ENCODE data around the gene BORCS5.
A peak's percentile ranks its signal among the peaks of the same experiment; 100 is the strongest.
"Not testable (repeated sequence)": the region's sequence is repeated elsewhere in the genome, so short reads cannot be mapped to it uniquely, and the experiment has no call there.

The BORCS5 gene

GRCh38 chr12:12356896-12357718 lies at the start of gene BORCS5:
Gene BORCS5 (plus strand): TSS chr12:12357078. CDS start chr12:12357452, 374 bp downstream.
- Mint-ChIP-seq H3K4me1 (ENCODE audit: low read depth) (peaks cover 38% of the 10 kb centered on the region), H3K9me3 (no peaks in the 10 kb centered on the region), H3K36me3 (ENCODE audit: low read depth) (peaks cover 7% of the 10 kb centered on the region), H3K27me3 (ENCODE audit: low read depth) (no peaks in the 10 kb centered on the region), H3K27ac (peak within 1 kb of the TSS; percentile 99), H3K4me3 (peak within 1 kb of the TSS; percentile 97)
- DNase-seq (ENCODE audit: low spot score) = peak; percentile 99

DNA sequence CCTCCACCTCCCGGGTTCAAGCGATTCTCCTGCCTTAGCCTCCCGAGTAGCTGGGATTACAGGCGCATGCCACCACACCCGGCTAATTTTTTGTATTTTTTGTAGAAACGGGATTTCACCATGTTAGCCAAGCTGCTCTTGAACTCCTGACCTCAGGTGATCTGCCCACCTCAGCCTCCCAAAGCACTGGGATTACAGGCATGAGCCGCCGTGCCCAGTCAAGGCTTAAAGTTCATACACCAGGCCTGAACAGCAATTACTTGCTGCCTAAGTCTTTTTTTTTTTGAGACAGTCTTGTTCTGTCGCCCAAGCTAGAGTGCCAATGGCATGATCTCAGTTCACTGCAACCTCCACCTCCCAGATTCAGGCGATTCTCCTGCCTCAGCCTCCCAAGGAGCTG lies 46.2 kb upstream of the BORCS5 start:
- not testable (repeated sequence) for H3K9me3 Mint-ChIP-seq; H3K4me3 Mint-ChIP-seq; H3K27ac Mint-ChIP-seq; H3K27me3 Mint-ChIP-seq (ENCODE audit: low read depth); DNase-seq (ENCODE audit: low spot score); H3K4me1 Mint-ChIP-seq (ENCODE audit: low read depth); H3K36me3 Mint-ChIP-seq (ENCODE audit: low read depth)

DNA sequence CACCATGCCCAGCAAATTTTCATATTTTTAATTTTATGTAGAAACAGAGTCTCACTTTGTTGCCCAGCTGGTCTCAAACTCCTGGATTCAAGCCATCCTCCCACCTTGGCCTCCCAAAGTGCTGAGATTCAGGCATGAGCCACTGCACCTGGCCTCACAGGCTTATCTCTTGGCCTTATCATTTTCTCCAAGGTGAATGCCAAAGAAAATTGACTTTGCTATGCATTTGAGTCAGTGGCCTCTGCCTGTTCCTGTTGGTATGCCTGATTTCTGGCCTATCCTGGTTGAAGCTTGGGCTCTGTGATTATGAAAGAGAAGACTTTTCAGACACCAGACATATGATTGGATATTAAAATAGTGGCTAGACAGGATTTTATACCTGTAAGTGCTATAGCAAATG lies 41.0 kb upstream of the BORCS5 start:
- H3K36me3 Mint-ChIP-seq (ENCODE audit: low read depth) = no peaks in the 10 kb centered on the region
- no peaks in the 10 kb centered on the region for H3K9me3 Mint-ChIP-seq
- H3K4me1 Mint-ChIP-seq (ENCODE audit: low read depth) = no peaks in the 10 kb centered on the region
- no peak overlapping the region for H3K27ac Mint-ChIP-seq
- no peak for DNase-seq (ENCODE audit: low spot score)
- H3K4me3 Mint-ChIP-seq = no peak overlapping the region
- peaks cover 4% of the 10 kb centered on the region for H3K27me3 Mint-ChIP-seq (ENCODE audit: low read depth)

DNA sequence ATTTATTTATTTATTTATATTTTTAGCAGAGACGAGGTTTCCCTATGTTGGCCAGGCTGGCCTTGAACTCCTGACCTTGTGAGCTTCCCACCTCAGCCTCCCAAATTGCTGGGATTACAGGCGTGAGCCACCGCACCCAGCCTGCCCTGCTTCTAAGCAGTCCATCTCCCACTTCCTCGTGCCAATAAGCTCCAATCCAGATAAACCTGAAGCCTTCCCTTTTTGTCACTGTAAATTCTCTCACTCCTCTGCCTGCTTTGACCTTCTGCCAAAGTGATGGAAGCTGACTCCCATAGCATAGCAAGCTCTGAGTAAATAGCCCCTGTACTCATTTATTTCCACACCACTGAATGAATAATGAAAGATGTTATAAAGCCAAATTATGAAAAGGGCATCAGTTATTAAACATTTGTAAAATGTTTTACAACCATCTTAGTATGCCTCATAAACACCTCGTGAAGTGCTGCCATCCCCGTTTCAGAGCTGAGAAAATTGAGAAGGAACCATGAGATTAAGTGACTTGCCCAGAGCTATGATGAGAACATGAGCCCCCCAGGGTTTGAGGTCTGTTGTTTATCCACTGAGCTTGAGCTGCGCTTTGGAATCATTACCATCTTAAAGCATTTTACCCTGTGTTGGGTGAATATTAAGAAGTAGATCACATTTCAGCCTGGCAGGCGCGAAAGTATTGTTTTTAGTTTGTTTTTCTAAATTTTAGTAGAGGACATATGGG lies 37.3 kb upstream of the BORCS5 start:
- no peak for DNase-seq (ENCODE audit: low spot score)

GRCh38 chr12:12323118-12323517 lies 33.8 kb upstream of the BORCS5 start:
- Mint-ChIP-seq H3K4me1 (ENCODE audit: low read depth) (peaks cover 4% of the 10 kb centered on the region), H3K36me3 (ENCODE audit: low read depth) (no peaks in the 10 kb centered on the region), H3K9me3 (no peaks in the 10 kb centered on the region), H3K4me3 (no peak overlapping the region), H3K27ac (no peak overlapping the region), H3K27me3 (ENCODE audit: low read depth) (peaks cover 8% of the 10 kb centered on the region)
- no peak for DNase-seq (ENCODE audit: low spot score)

More for the DNA sequence above, 37.3 kb upstream of the BORCS5 start:
- H3K27me3 Mint-ChIP-seq (ENCODE audit: low read depth) = peaks cover 8% of the 10 kb centered on the region
- H3K27ac Mint-ChIP-seq = no peak overlapping the region
- H3K36me3 Mint-ChIP-seq (ENCODE audit: low read depth) = no peaks in the 10 kb centered on the region
- no peaks in the 10 kb centered on the region for H3K9me3 Mint-ChIP-seq
- H3K4me1 Mint-ChIP-seq (ENCODE audit: low read depth) = no peaks in the 10 kb centered on the region
- no peak overlapping the region for H3K4me3 Mint-ChIP-seq

GRCh38 chr12:12323591-12323990 lies 33.3 kb upstream of the BORCS5 start:
- no peak overlapping the region for H3K27ac Mint-ChIP-seq
- DNase-seq (ENCODE audit: low spot score) = no peak
- peaks cover 8% of the 10 kb centered on the region for H3K27me3 Mint-ChIP-seq (ENCODE audit: low read depth)
- H3K4me1 Mint-ChIP-seq (ENCODE audit: low read depth) = peaks cover 4% of the 10 kb centered on the region
- H3K4me3 Mint-ChIP-seq = no peak overlapping the region
- no peaks in the 10 kb centered on the region for H3K9me3 Mint-ChIP-seq
- H3K36me3 Mint-ChIP-seq (ENCODE audit: low read depth) = no peaks in the 10 kb centered on the region

DNA sequence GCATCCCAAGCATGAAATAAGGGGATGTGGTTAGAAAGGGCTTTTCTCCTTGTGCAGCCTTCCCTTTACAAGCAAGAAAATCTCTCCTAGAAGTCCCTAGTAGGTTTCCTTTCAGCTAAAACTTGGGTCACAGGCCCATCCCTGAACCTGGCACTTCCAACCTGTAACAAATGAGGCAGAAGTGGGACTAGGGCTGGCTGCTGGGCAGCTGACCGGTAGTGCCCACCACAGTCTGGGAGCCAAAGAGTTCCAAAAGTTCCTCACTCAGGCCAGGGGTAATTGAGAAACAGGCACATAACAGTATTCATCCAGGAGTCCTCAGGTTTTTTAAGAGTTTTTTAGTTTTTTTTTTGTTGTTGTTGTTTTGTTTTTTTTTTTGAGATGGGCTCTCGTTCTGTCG lies 30.6 kb upstream of the BORCS5 start:
- Mint-ChIP-seq H3K27me3 (ENCODE audit: low read depth) (peaks cover 9% of the 10 kb centered on the region), H3K4me1 (ENCODE audit: low read depth) (peaks cover 4% of the 10 kb centered on the region), H3K9me3 (no peaks in the 10 kb centered on the region), H3K4me3 (no peak overlapping the region), H3K27ac (no peak overlapping the region), H3K36me3 (ENCODE audit: low read depth) (no peaks in the 10 kb centered on the region)
- no peak for DNase-seq (ENCODE audit: low spot score)

GRCh38 chr12:12327802-12328201 lies 29.1 kb upstream of the BORCS5 start:
- DNase-seq (ENCODE audit: low spot score) = no peak
- H3K4me3 Mint-ChIP-seq = no peak overlapping the region

GRCh38 chr12:12331244-12331771 lies 25.6 kb upstream of the BORCS5 start:
- DNase-seq (ENCODE audit: low spot score) = no peak
- H3K9me3 Mint-ChIP-seq = no peaks in the 10 kb centered on the region
- no peaks in the 10 kb centered on the region for H3K36me3 Mint-ChIP-seq (ENCODE audit: low read depth)
- H3K27me3 Mint-ChIP-seq (ENCODE audit: low read depth) = peaks cover 8% of the 10 kb centered on the region
- no peak overlapping the region for H3K27ac Mint-ChIP-seq
- no peak overlapping the region for H3K4me3 Mint-ChIP-seq
- peaks cover 14% of the 10 kb centered on the region for H3K4me1 Mint-ChIP-seq (ENCODE audit: low read depth)

More at GRCh38 chr12:12327802-12328201, 29.1 kb upstream of the BORCS5 start:
- H3K9me3 Mint-ChIP-seq = no peaks in the 10 kb centered on the region
- H3K36me3 Mint-ChIP-seq (ENCODE audit: low read depth) = no peaks in the 10 kb centered on the region
- H3K4me1 Mint-ChIP-seq (ENCODE audit: low read depth) = peaks cover 4% of the 10 kb centered on the region
- H3K27ac Mint-ChIP-seq = no peak overlapping the region
- H3K27me3 Mint-ChIP-seq (ENCODE audit: low read depth) = peaks cover 13% of the 10 kb centered on the region

GRCh38 chr12:12331896-12332295 lies 25.0 kb upstream of the BORCS5 start:
- DNase-seq (ENCODE audit: low spot score) = no peak
- peaks cover 8% of the 10 kb centered on the region for H3K27me3 Mint-ChIP-seq (ENCODE audit: low read depth)
- H3K4me3 Mint-ChIP-seq = no peak overlapping the region
- no peaks in the 10 kb centered on the region for H3K9me3 Mint-ChIP-seq
- no peak overlapping the region for H3K27ac Mint-ChIP-seq
- H3K4me1 Mint-ChIP-seq (ENCODE audit: low read depth) = peaks cover 14% of the 10 kb centered on the region
- no peaks in the 10 kb centered on the region for H3K36me3 Mint-ChIP-seq (ENCODE audit: low read depth)

DNA sequence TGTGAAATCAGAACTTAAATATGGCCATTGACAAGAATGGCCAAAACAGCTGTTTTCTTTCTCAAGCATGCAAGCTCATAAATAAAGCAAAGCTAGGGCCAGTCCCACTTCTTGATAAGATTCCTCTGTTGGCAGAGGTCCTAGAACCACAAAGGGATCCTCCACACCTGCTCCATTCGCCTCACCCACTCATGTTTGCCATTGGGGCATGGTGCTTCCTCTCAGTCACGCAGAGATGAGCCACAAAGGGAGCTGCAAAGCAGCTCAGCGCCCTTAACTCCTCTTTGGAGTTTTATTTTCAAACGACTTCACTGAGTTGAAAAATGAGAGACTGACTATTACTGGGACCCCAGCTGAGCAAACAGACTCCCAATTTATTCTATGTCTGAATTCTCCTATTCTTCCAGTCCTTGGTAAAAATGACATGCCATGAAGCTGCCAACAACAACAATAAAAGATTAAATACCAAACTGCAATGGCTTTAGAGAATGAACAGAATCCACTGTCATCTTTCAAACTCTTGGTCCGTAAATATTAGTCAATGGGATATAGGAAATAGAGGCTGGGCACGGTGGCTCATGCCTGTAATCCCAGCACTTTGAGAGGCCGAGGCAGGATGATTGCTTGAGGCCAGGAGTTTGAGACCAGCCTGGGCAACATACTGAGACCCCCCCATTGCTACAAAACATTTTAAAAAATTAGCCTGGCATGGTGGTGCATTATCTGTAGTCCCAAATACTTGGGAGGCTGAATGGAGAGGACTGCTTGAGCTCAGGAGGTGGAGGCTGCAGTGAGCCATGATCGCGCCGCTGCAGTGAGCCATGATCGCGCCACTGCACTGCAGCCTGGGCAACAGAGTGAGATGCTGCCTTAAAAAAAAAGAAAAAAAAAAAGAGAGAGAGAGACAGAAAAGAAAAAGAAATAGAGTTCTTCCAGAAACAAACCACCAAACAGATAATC lies 23.2 kb upstream of the BORCS5 start:
- peak overlapping the region; percentile 45 for H3K27ac Mint-ChIP-seq
- H3K27me3 Mint-ChIP-seq (ENCODE audit: low read depth) = peaks cover 8% of the 10 kb centered on the region
- peaks cover 15% of the 10 kb centered on the region for H3K4me1 Mint-ChIP-seq (ENCODE audit: low read depth)
- no peaks in the 10 kb centered on the region for H3K36me3 Mint-ChIP-seq (ENCODE audit: low read depth)
- DNase-seq (ENCODE audit: low spot score) = no peak
- H3K4me3 Mint-ChIP-seq = no peak overlapping the region
- no peaks in the 10 kb centered on the region for H3K9me3 Mint-ChIP-seq

DNA sequence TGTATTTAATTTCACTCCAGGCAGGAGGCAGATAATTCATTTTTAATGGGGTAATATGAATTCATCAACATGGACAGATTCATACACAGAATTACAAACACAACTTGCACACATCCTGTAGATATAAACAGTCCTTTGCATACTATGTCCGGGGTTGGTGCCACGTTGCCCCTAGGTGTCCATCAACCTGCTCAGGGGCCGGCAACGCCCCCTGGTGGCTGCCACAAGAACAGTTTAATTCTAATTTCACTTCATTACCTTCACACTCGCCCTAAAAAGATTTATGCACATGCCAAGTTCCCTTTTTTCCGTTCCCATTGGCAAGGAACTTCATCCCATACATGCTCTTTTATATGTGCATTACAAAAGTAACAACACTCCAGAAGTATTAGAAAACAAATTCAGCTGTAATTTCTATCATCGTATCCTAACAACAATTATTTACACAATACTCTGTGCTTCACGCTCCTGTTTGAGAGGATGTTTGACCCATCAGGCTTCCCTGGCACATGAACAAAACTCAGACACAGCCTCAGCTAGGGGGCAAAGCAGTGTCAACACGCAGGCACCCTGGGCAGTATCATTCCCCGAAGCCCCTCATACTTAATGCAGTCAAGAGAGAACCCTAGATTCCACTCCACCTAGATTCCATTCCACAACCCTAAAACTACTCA lies 22.4 kb upstream of the BORCS5 start:
- Mint-ChIP-seq H3K27ac (no peak overlapping the region), H3K27me3 (ENCODE audit: low read depth) (peaks cover 9% of the 10 kb centered on the region), H3K4me3 (no peak overlapping the region), H3K4me1 (ENCODE audit: low read depth) (peaks cover 17% of the 10 kb centered on the region), H3K9me3 (no peaks in the 10 kb centered on the region), H3K36me3 (ENCODE audit: low read depth) (no peaks in the 10 kb centered on the region)
- DNase-seq (ENCODE audit: low spot score) = peak; percentile 51

GRCh38 chr12:12336049-12336411 lies 20.8 kb upstream of the BORCS5 start:
- H3K9me3 Mint-ChIP-seq = no peaks in the 10 kb centered on the region
- DNase-seq (ENCODE audit: low spot score) = no peak
- H3K4me3 Mint-ChIP-seq = no peak overlapping the region
- no peaks in the 10 kb centered on the region for H3K36me3 Mint-ChIP-seq (ENCODE audit: low read depth)
- peaks cover 19% of the 10 kb centered on the region for H3K4me1 Mint-ChIP-seq (ENCODE audit: low read depth)
- no peak overlapping the region for H3K27ac Mint-ChIP-seq
- H3K27me3 Mint-ChIP-seq (ENCODE audit: low read depth) = peaks cover 8% of the 10 kb centered on the region
